Inflammatory macrophage (primary cell): ENCODE data around the gene GMPPA.

Experiments
- DNase-seq, 2 donors: peaks; one replicate each; pipeline ENCODE4 v3.0.0-alpha.2; 2020 to 2022

GMPPA gene

GRCh38 chr2:219522111-219523030, 23.7 kb downstream of the GMPPA start:
- no peak for DNase-seq

DNA sequence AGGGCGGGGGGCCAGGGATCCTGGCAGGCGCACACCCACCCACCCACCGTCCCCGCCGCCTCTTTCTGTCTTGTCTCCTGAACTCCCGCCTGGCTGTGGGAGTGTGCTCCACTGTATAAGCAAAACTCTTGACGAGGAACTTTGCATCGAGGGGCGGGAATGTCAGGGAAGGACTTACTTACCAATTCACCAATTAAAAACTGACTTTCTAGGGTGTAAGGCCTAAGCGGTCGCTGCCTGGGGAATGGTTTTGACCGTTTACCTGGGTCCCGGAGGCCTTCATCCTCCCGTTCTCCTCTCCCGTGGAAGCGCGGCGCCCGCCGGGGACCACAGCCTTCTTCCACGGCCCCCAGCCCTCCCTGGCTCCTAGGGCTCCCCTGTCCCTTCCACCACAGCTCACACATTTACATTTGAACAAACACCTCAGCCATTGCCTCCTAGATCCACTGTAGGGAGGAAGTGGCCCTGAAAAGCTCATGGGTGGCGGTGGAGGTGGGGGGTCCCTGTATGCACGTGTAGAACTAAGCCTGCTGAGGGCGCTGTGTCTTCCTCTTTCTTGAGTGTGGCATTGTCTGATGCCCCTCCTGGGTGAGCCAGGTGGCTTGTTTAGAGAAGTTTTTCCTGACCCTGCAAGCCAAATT, 24.5 kb downstream of the GMPPA start:
- no peak for DNase-seq

- no peak for DNase-seq
Measured at GRCh38 chr2:219524817-219525216, 26.1 kb downstream of the GMPPA start.

DNA sequence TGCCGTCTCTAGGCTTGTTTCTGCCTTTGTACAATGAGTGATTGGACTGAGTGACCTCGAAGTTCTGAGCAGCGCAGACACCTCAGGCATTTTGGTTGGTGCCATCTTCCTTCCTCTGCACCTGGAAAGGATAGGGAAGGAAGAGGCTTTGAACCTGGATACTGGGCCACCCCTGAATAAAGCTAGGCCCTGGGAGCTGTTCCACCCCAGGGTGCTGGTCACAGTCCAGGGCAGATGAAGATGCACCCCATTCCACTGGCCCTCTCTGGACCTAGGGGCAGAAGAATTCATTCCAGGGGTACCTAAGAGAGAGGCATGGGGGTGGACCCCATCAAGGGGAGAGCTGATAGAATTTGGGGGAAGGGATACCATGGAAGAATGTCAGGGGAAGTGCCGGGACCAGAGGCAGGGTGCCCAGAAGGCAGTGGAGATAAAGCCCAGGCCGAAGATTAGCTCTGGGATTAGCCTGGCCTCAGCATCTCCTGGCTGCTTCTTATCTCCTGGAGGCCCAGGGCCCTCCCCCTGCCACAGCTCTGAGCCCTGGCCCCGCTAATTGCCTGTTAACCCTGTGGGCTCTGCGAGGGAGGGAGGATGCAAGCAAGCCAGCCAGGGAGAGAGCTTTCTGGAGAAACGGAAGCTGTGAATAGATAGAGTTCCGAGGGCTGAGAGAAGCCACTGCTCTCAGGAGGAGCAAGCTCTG, 27.0 kb downstream of the GMPPA start:
- DNase-seq, result no peak

GRCh38 chr2:219526320-219527075, 27.8 kb downstream of the GMPPA start:
- no peak for DNase-seq

DNA sequence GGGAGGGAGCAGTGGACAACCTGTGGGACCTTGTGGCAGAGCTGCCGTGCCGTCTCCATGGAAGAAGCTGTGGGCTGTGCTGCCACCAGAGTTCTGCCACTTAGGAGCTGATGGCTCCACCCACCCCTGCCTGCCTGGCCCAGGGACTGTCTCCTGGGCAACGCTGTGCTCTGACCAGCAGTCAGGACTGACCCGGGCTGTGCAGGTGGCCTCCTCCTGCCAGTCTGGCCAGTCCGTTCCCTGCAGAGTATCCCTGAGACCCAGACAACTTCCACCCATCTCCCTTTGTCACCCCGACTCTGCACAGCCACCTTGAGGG, 28.3 kb downstream of the GMPPA start:
- no peak for DNase-seq

DNA sequence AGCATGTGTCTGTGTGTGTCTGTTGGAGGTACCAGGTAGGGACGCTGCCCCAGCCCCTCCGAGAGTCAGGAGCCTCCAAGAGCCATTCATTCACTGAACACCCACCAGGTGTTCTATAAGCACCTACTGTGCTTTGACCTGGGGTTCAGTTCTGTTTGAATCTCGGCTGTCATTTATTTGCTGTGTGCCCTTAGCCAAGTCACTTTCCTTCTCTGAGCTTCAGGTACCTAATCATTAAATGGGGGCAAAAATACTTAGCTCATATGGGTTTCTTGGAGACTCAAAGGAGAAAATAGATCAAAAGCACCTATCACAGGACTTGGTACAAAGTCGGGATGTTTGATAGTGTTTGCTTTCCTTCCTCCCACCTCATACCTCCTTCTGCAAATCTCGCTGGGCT, 28.8 kb downstream of the GMPPA start:
- DNase-seq, result no peak

- peak; percentile 87 to 90 for DNase-seq
Measured at GRCh38 chr2:219530048-219530963, 31.6 kb downstream of the GMPPA start.

GRCh38 chr2:219531639-219532377, 33.1 kb downstream of the GMPPA start:
- DNase-seq, result no peak

GRCh38 chr2:219532378-219532649, 33.6 kb downstream of the GMPPA start:
- no peak for DNase-seq

- DNase-seq, result no peak
Measured at GRCh38 chr2:219533930-219534661, 35.4 kb downstream of the GMPPA start.

DNA sequence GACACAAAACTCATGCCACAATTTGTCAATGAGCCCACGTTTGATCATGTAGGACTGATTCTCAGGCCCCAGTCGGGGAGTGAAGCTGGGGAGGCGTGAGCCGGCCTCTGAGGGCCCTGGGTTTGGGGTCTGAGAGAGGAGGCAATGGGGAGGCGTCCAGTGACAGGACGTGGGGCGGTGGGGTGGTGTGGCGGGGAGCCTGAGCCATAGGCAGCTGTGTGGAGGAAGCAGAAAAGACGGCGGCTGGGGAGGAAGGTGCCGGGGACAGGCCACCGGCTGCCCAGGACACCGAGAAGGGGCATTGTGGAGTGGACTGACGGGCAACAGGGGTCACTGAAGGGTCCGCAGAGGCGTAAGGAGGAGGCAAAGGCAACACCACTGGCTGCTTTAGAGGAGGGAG, 37.7 kb downstream of the GMPPA start:
- no peak for DNase-seq

- no peak for DNase-seq
Measured at GRCh38 chr2:219536967-219537366, 38.3 kb downstream of the GMPPA start.

DNA sequence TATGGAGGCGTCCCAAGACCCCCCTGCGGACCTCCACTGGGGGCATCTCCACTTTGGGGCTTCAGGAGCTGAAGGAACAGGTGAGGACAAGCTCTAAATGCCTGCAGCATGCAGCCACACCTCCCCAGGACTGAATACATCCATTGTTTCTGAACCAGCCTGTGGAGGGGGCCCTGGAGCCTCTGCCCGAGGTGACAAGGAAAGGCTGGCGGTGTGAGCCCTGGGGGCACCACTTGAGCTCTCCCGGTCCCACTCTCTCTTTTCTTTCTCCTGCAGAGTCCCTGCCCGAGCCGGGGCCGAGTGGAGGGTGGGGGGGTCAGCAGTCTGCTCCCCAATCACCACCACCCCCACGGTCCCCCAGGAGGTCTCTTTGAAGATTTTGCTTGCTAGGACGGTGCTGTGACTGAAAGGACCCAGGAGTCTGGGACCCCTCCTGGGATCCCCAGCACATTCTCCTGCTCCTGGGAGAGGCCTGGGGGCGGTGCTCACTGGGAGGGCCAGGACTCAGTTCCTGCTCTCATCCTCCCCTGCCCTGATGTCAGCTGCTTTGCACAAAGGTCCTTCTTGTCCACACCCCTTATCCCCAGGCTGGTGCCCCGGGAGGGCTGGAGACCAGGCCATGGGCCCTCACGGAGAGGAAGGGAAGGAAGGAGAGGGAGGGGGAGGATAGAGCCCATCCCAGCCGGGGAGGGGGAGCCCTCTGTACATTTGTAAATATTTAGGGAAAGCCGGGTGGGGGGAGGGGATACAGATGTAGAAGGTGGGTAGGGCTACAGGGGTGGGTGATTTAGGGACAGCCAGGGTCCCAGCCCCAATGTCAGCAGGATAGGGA, 39.2 kb downstream of the GMPPA start:
- no peak for DNase-seq

DNA sequence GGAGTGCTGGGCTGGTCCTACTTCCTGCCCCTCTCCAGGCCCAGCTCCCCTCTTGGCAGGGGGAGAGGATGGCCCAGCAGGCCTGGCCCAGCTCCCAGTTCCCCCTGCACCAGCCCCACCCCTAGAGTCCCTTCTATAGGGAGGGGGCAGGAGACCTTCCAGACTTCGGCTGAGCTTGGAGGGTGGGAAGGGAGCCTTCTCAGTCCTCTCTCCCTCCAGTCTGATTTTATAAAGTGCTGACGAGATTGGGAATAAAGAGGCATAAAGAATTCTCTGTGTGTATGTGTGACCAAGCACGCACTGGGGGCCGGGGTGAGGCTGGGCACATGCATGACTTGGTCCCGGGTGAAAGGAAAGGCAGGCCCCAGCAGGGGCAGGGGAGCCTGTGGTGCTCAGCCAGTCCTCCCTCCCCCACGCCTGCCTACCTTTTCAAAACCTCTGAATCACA, 39.8 kb downstream of the GMPPA start:
- no peak for DNase-seq

DNA sequence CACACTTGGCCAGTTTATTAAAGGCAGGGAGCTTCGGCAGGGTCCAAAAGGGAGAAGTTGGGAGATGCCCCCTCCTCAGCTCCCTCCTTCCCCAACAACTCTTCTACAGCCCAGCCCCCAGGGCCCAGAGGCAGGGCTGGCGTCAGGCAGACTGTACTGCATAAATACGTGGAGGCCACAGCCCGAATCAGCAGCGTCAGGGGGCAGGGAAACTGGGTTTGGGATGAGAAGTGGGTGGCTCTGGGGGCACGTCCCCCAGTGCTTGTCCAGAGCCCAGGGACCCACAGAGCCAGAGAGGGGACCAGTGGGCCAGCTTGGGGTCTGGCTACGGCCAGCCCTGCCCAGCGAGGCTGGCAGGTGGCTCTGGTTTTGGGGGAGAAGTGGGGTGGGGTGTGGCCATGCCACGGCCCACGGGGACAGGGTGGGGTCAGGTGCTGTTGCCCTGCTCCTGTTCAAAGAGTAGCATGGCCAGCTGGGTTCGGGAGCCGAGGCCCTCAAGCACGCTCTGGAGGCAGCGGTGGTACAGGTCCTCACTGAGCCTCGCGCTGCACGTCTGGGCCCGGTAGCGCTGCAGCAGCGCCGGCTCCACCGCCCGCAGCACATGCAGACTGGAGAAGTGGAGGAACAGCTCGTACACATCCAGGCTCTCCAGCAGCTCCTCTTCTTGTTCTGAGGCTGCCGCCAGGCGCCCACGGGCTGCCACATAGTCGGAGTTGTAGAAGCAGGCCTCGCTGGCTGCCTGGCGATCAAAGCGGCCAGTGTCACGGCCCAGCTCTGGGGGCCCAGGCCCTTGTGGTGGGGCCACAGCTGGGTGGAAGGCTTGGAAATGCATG, 40.5 kb downstream of the GMPPA start:
- no peak for DNase-seq

GRCh38 chr2:219539926-219540678, 41.4 kb downstream of the GMPPA start:
- DNase-seq, result no peak
